GM12878 (cell line): ENCODE results near the gene COL5A1.

Experiments used
- CTCF ChIP-seq, 3 experiments: IDR thresholded peaks in 2 of 3; conservative IDR thresholded peaks in 1 of 3; 2 replicates each; pipeline ENCODE4 v1.5.1; 2011; ENCODE audit warnings: low read depth in 3 of 3, low read length in 3 of 3, mild to moderate bottlenecking in 3 of 3, control low read depth in 2 of 3, moderate library complexity in 2 of 3, inconsistent platforms in 1 of 3, mixed read lengths in 1 of 3; ENCODE audit not compliant: control insufficient read depth in 2 of 3, insufficient read depth in 1 of 3; ENCODE audit errors: extremely low read depth in 1 of 3
- ESRRA ChIP-seq: IDR thresholded peaks from 2 replicates; pipeline ENCODE4 v1.6.1; 2012; ENCODE audit warnings: mild to moderate bottlenecking, low read length, improper control_type of control experiment
- HDAC6 ChIP-seq: fragments of 200-600 bp; sonication (generic); IDR thresholded peaks from one replicate; pipeline ENCODE4 v1.8.0; 2017; ENCODE audit warnings: antibody characterized with exemption; ENCODE audit not compliant: unreplicated experiment
- MXI1 ChIP-seq: fragments of 150-350 bp; IDR thresholded peaks from 2 replicates; pipeline ENCODE4 v1.6.1; 2011; ENCODE audit warnings: low read depth, mild to moderate bottlenecking, inconsistent platforms, low read length, improper control_type of control experiment
- PBX3 ChIP-seq: IDR thresholded peaks from 2 replicates; pipeline ENCODE4 v1.6.1; 2011; ENCODE audit warnings: mild to moderate bottlenecking, low read depth, low read length, moderate library complexity; ENCODE audit not compliant: insufficient replicate concordance
- RBBP5 ChIP-seq: fragments of 200-600 bp; sonication (generic); conservative IDR thresholded peaks from 2 replicates; pipeline ENCODE4 v1.6.1; 2016

- TF ChIP-seq CTCF (IDR thresholded peaks at IDR 0.05 in 2 of 3, conservative IDR thresholded peaks at IDR 0.05 in 1 of 3; ENCODE audit: control insufficient read depth in 2 of 3, extremely low read depth in 1 of 3, insufficient read depth in 1 of 3, low read depth in 3 of 3, low read length in 3 of 3) (no peak), ESRRA (no peak), PBX3 (no peak), MXI1 (no peak), HDAC6 (no peak), RBBP5 (no peak)
These were observed 212.3 kb downstream of the COL5A1 start for GRCh38 chr9:134853893-134854292.
